GM19467 (cell line): ENCODE results near the gene PPFIA1.

ENCODE experiments used
- ATAC-seq: cut with Tn5 transposase; IDR thresholded peaks from one replicate; pipeline ENCODE4 v1.9.1; 2021; ENCODE audit warnings: mild to moderate bottlenecking, moderate library complexity; ENCODE audit not compliant: unreplicated experiment

PPFIA1 gene

GRCh38 chr11:70428701-70429427, 158.4 kb downstream of the PPFIA1 start:
- ATAC-seq: no peak

GRCh38 chr11:70429428-70429705, 158.9 kb downstream of the PPFIA1 start:
- no peak for ATAC-seq

GRCh38 chr11:70429724-70430521, 159.4 kb downstream of the PPFIA1 start:
- no peak for ATAC-seq

GRCh38 chr11:70430671-70431574, 160.4 kb downstream of the PPFIA1 start:
- no peak for ATAC-seq

GRCh38 chr11:70431611-70432010, 161.1 kb downstream of the PPFIA1 start:
- no peak for ATAC-seq

GRCh38 chr11:70432065-70432464, 161.6 kb downstream of the PPFIA1 start:
- no peak for ATAC-seq

- no peak for ATAC-seq
Measured at GRCh38 chr11:70432580-70432979, 162.1 kb downstream of the PPFIA1 start.

- ATAC-seq: no peak
Measured at GRCh38 chr11:70433038-70433437, 162.5 kb downstream of the PPFIA1 start.

GRCh38 chr11:70433526-70433925, 163.0 kb downstream of the PPFIA1 start:
- no peak for ATAC-seq
